NCI-H2107 treated with DMSO at 0.1 percent for 48 hours (cell line): Measurements from ENCODE around the gene CSTPP1.

Experiments used
- DNase-seq: peaks from one replicate; lab custom pipeline; 2025; ENCODE audit not compliant: unreplicated experiment; lab: John Stamatoyannopoulos, UW

CSTPP1 gene

GRCh38 chr11:46936138-46937110 is at the start of gene CSTPP1:
TSS of gene CSTPP1 (plus strand) at chr11:46936761. CDS start at chr11:46936806, 45 bp downstream.
- DNase-seq: peak; percentile 60

GRCh38 chr11:46888636-46889035 is 47.9 kb upstream of the CSTPP1 start:
- no peak for DNase-seq

GRCh38 chr11:46889251-46889650 is 47.3 kb upstream of the CSTPP1 start:
- DNase-seq: no peak

GRCh38 chr11:46889689-46890475 is 46.7 kb upstream of the CSTPP1 start:
- DNase-seq: peak; percentile 90

GRCh38 chr11:46890665-46891064 is 45.9 kb upstream of the CSTPP1 start:
- no peak for DNase-seq

GRCh38 chr11:46892109-46892508 is 44.5 kb upstream of the CSTPP1 start:
- DNase-seq: no peak

GRCh38 chr11:46892838-46893237 is 43.7 kb upstream of the CSTPP1 start:
- DNase-seq: no peak

- DNase-seq: peak; percentile 18
Observed at GRCh38 chr11:46894506-46894905, 42.1 kb upstream of the CSTPP1 start.

- no peak for DNase-seq
Observed at GRCh38 chr11:46894961-46895360, 41.6 kb upstream of the CSTPP1 start.

GRCh38 chr11:46895821-46896220 is 40.7 kb upstream of the CSTPP1 start:
- DNase-seq: no peak

GRCh38 chr11:46896719-46897406 is 39.7 kb upstream of the CSTPP1 start:
- DNase-seq: peak; percentile 6

- no peak for DNase-seq
Observed at GRCh38 chr11:46898396-46899095, 38.0 kb upstream of the CSTPP1 start.

- no peak for DNase-seq
Observed at GRCh38 chr11:46899501-46900025, 37.0 kb upstream of the CSTPP1 start.

- no peak for DNase-seq
Observed at GRCh38 chr11:46900091-46900746, 36.3 kb upstream of the CSTPP1 start.

GRCh38 chr11:46901156-46901555 is 35.4 kb upstream of the CSTPP1 start:
- DNase-seq: no peak

- DNase-seq: no peak
Observed at GRCh38 chr11:46902694-46903093, 33.9 kb upstream of the CSTPP1 start.

- DNase-seq: no peak
Observed at GRCh38 chr11:46903846-46904245, 32.7 kb upstream of the CSTPP1 start.

- no peak for DNase-seq
Observed at GRCh38 chr11:46905806-46906205, 30.8 kb upstream of the CSTPP1 start.

GRCh38 chr11:46906609-46907041 is 29.9 kb upstream of the CSTPP1 start:
- DNase-seq: no peak

- no peak for DNase-seq
Observed at GRCh38 chr11:46907606-46908005, 29.0 kb upstream of the CSTPP1 start.
